Mesenchymal stem cell (in vitro differentiated cells and primary cell): ENCODE data around the gene CTNNAL1.
"Not testable (repeated sequence)": the region's sequence is repeated elsewhere in the genome, so short reads cannot be mapped to it uniquely, and the experiment has no call there.

Source experiments
- DNase-seq: peaks from one replicate; pipeline ENCODE4 v3.0.0-alpha.2; 2013
- H2AFZ ChIP-seq: one replicate; pipeline ENCODE4 v1.6.1; 2013; ENCODE audit warnings: low read depth, mild to moderate bottlenecking, control low read depth, inconsistent platforms, low read length, moderate library complexity
- H2AK5ac ChIP-seq: 2 replicates; pipeline ENCODE4 v1.6.1; 2013; ENCODE audit warnings: low read length, moderate library complexity, mild to moderate bottlenecking, inconsistent platforms; ENCODE audit not compliant: severe bottlenecking
- H2BK120ac ChIP-seq: one replicate; pipeline ENCODE4 v1.6.1; 2013; ENCODE audit warnings: low read depth, mild to moderate bottlenecking, inconsistent platforms, low read length, moderate library complexity
- H2BK12ac ChIP-seq, 2 experiments: one replicate each; pipeline ENCODE4 v1.6.1; 2013; ENCODE audit warnings: inconsistent platforms in 2 of 2, low read length in 2 of 2, mild to moderate bottlenecking in 2 of 2, moderate library complexity in 2 of 2, control low read depth in 1 of 2
- H2BK15ac ChIP-seq: one replicate; pipeline ENCODE4 v1.6.1; 2013; ENCODE audit warnings: mild to moderate bottlenecking, low read depth, inconsistent platforms; ENCODE audit not compliant: poor library complexity, severe bottlenecking
- H2BK5ac ChIP-seq: 2 replicates; pipeline ENCODE4 v1.6.1; 2013; ENCODE audit warnings: low read depth, mild to moderate bottlenecking, low read length, control low read depth, inconsistent platforms; ENCODE audit not compliant: poor library complexity, severe bottlenecking
- H3K14ac ChIP-seq, 2 experiments: one replicate each; pipeline ENCODE4 v1.6.1; 2013; ENCODE audit warnings: inconsistent platforms in 2 of 2, low read length in 2 of 2, control low read depth in 1 of 2, mild to moderate bottlenecking in 1 of 2, moderate library complexity in 1 of 2
- H3K18ac ChIP-seq, 2 experiments: one replicate each; pipeline ENCODE4 v1.6.1; 2013; ENCODE audit warnings: inconsistent platforms in 2 of 2, low read length in 2 of 2, control low read depth in 1 of 2, low read depth in 1 of 2, mild to moderate bottlenecking in 1 of 2
- H3K23ac ChIP-seq, 2 experiments: one replicate each; pipeline ENCODE4 v1.6.1; 2013; ENCODE audit warnings: inconsistent platforms in 2 of 2, low read length in 2 of 2, mild to moderate bottlenecking in 2 of 2, moderate library complexity in 2 of 2, control low read depth in 1 of 2
- H3K27ac ChIP-seq: 2 replicates; pipeline ENCODE4 v1.5.1; 2013; ENCODE audit warnings: mild to moderate bottlenecking, moderate library complexity, low read length, control low read depth, inconsistent platforms; ENCODE audit not compliant: poor library complexity, severe bottlenecking
- H3K27me3 ChIP-seq, 2 experiments: 2 replicates each; pipeline versions ENCODE4 v1.6.1 to v1.7.0; 2013; ENCODE audit warnings: low read length in 2 of 2, mild to moderate bottlenecking in 2 of 2, moderate library complexity in 2 of 2, control low read depth in 1 of 2, inconsistent platforms in 1 of 2; ENCODE audit not compliant: control insufficient read depth in 1 of 2, insufficient read depth in 1 of 2
- H3K36me3 ChIP-seq, 2 experiments: 2 replicates each; pipeline versions ENCODE4 v1.6.1 to v1.7.0; 2013; ENCODE audit warnings: low read length in 2 of 2, control low read depth in 1 of 2, inconsistent platforms in 1 of 2, low read depth in 1 of 2, mild to moderate bottlenecking in 1 of 2; ENCODE audit not compliant: insufficient read depth in 2 of 2, control insufficient read depth in 1 of 2
- H3K4ac ChIP-seq, 2 experiments: one replicate each; pipeline ENCODE4 v1.6.1; 2013; ENCODE audit warnings: inconsistent platforms in 2 of 2, low read length in 2 of 2, mild to moderate bottlenecking in 2 of 2, moderate library complexity in 2 of 2, control low read depth in 1 of 2, low read depth in 1 of 2
- H3K4me1 ChIP-seq: 2 replicates; pipeline ENCODE4 v1.6.1; 2013; ENCODE audit warnings: low read depth, low read length, control low read depth; ENCODE audit not compliant: control insufficient read depth, insufficient read depth
- H3K4me2 ChIP-seq: 2 replicates; pipeline ENCODE4 v1.6.1; 2013; ENCODE audit warnings: low read length, mild to moderate bottlenecking, inconsistent platforms; ENCODE audit not compliant: poor library complexity, severe bottlenecking
- H3K4me3 ChIP-seq, 2 experiments: 2 replicates each; pipeline versions ENCODE4 v1.5.1 to v1.7.0; 2013; ENCODE audit warnings: low read length in 2 of 2, mild to moderate bottlenecking in 2 of 2, control low read depth in 1 of 2, low read depth in 1 of 2; ENCODE audit not compliant: insufficient read depth in 1 of 2
- H3K79me1 ChIP-seq: replicated peaks from 2 replicates; pipeline ENCODE4 v1.6.1; 2013; ENCODE audit warnings: mild to moderate bottlenecking, control low read depth, low read length, inconsistent platforms; ENCODE audit not compliant: poor library complexity, severe bottlenecking
- H3K9ac ChIP-seq: 2 replicates; pipeline ENCODE4 v1.7.0; 2013; ENCODE audit warnings: mild to moderate bottlenecking, low read length, moderate library complexity
- H3K9me3 ChIP-seq: 2 replicates; pipeline ENCODE4 v1.7.0; 2013; ENCODE audit warnings: mild to moderate bottlenecking, low read length; ENCODE audit not compliant: control insufficient read depth
- H4K8ac ChIP-seq: one replicate; pipeline ENCODE4 v1.6.1; 2013; ENCODE audit warnings: inconsistent platforms, mild to moderate bottlenecking, low read length, moderate library complexity
- H4K91ac ChIP-seq: one replicate; pipeline ENCODE4 v1.6.1; 2013; ENCODE audit warnings: mild to moderate bottlenecking, low read length, inconsistent platforms
- WGBS: methylation state at CpG from one replicate; pipeline ENCODE4 v1.1.7; 2013; ENCODE audit warnings: mixed read lengths; 5-methylcytosine and 5-hydroxymethylcytosine counted together

CTNNAL1 gene

DNA sequence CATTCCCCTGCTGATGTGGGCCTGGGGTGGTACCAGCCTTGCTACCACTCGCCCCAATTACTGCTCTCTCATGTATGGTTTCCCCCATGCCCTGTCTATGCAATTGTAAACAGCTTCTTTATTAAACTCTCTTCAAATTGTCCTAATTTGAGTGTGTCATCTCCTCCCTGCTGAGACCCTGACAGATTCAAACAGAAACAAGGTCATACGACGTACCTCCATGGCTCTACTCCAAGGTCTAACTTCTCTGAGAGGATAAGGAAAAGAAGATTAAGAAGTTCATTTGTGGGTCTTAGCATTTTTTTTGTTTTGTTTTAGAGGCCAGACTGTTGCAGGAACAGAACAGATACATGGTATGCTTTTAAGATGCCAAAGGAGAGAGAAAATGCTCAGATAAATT lies 41.1 kb downstream of the CTNNAL1 start:
- no peak for DNase-seq
- WGBS, result 95% methylated on average over 3 of the region's 3 CpGs

GRCh38 chr9:108971392-108971791 lies 41.9 kb downstream of the CTNNAL1 start:
- not testable (repeated sequence) for H4K8ac ChIP-seq, H3K18ac ChIP-seq, H2AFZ ChIP-seq, H2BK15ac ChIP-seq, H4K91ac ChIP-seq, H3K27ac ChIP-seq, H3K4me3 ChIP-seq, H3K27me3 ChIP-seq, H2BK5ac ChIP-seq, H3K4me2 ChIP-seq, DNase-seq, H2BK12ac ChIP-seq, H2AK5ac ChIP-seq, H3K4ac ChIP-seq, H2BK120ac ChIP-seq, H3K9ac ChIP-seq, H3K4me1 ChIP-seq, H3K23ac ChIP-seq, H3K9me3 ChIP-seq, H3K14ac ChIP-seq
- H3K36me3 ChIP-seq, result peaks cover 10 to 62% of the 10 kb centered on the region in 2 experiments
- 100% methylated on average over 2 of the region's 2 CpGs for WGBS
- peaks cover 11% of the 10 kb centered on the region for H3K79me1 ChIP-seq

More for the DNA sequence above, 41.1 kb downstream of the CTNNAL1 start:
- Histone ChIP-seq H3K4me2 (no peak overlapping the region), H3K9me3 (peaks cover 7% of the 10 kb centered on the region), H3K36me3 (peaks cover 12 to 58% of the 10 kb centered on the region in 2 experiments), H3K27ac (no peak overlapping the region), H3K27me3 (no peaks in the 10 kb centered on the region), H2AK5ac (no peak overlapping the region), H4K8ac (no peak overlapping the region), H3K23ac (no peak overlapping the region), H2BK15ac (no peak overlapping the region), H3K18ac (peak overlapping the region in 1 of 2 experiments; percentile 2), H3K79me1 (peaks cover 13% of the 10 kb centered on the region), H3K14ac (no peak overlapping the region), H3K9ac (no peak overlapping the region), H3K4me1 (no peaks in the 10 kb centered on the region), H4K91ac (no peak overlapping the region), H2BK5ac (no peak overlapping the region), H3K4ac (no peak overlapping the region), H3K4me3 (no peak overlapping the region), H2BK120ac (no peak overlapping the region), H2AFZ (no peak overlapping the region), H2BK12ac (no peak overlapping the region)

GRCh38 chr9:108967916-108968315 lies 45.4 kb downstream of the CTNNAL1 start:
- no peak overlapping the region for H4K91ac ChIP-seq
- no peak overlapping the region for H4K8ac ChIP-seq
- H2BK15ac ChIP-seq, result no peak overlapping the region
- no peak overlapping the region for H3K4me2 ChIP-seq
- no peak overlapping the region for H3K27ac ChIP-seq
- H3K79me1 ChIP-seq, result peaks cover 15% of the 10 kb centered on the region
- no peak overlapping the region for H3K14ac ChIP-seq
- no peak overlapping the region for H2BK5ac ChIP-seq
- H3K4ac ChIP-seq, result no peak overlapping the region
- DNase-seq, result no peak
- H3K23ac ChIP-seq, result no peak overlapping the region
- no peak overlapping the region for H2AFZ ChIP-seq
- H2AK5ac ChIP-seq, result no peak overlapping the region
- H3K4me1 ChIP-seq, result no peaks in the 10 kb centered on the region
- H3K9me3 ChIP-seq, result peaks cover 7% of the 10 kb centered on the region
- H3K9ac ChIP-seq, result no peak overlapping the region
- no peaks in the 10 kb centered on the region for H3K27me3 ChIP-seq
- peaks cover 14 to 68% of the 10 kb centered on the region in 2 experiments for H3K36me3 ChIP-seq
- no peak overlapping the region for H2BK120ac ChIP-seq
- no peak overlapping the region for H3K4me3 ChIP-seq
- H3K18ac ChIP-seq, result no peak overlapping the region
- no peak overlapping the region for H2BK12ac ChIP-seq

- no peak overlapping the region for H2AFZ ChIP-seq
- H3K9ac ChIP-seq, result no peak overlapping the region
- WGBS, result 89% methylated on average over 4 of the region's 4 CpGs
- no peak overlapping the region for H3K27ac ChIP-seq
- H2AK5ac ChIP-seq, result no peak overlapping the region
- H3K27me3 ChIP-seq, result no peaks in the 10 kb centered on the region
- H2BK120ac ChIP-seq, result no peak overlapping the region
- no peaks in the 10 kb centered on the region for H3K9me3 ChIP-seq
- no peaks in the 10 kb centered on the region for H3K4me1 ChIP-seq
- H3K18ac ChIP-seq, result no peak overlapping the region
- H3K36me3 ChIP-seq, result peaks cover 10 to 67% of the 10 kb centered on the region in 2 experiments
- no peak overlapping the region for H2BK15ac ChIP-seq
- no peak overlapping the region for H2BK5ac ChIP-seq
- H3K4me2 ChIP-seq, result peak overlapping the region; percentile 18
- H3K23ac ChIP-seq, result no peak overlapping the region
- no peak overlapping the region for H4K91ac ChIP-seq
- H3K79me1 ChIP-seq, result peaks cover 11% of the 10 kb centered on the region
- H3K14ac ChIP-seq, result no peak overlapping the region
- no peak overlapping the region for H2BK12ac ChIP-seq
- no peak for DNase-seq
- H4K8ac ChIP-seq, result no peak overlapping the region
- H3K4me3 ChIP-seq, result no peak overlapping the region
- no peak overlapping the region for H3K4ac ChIP-seq
Measured at GRCh38 chr9:108963459-108964143, 49.7 kb downstream of the CTNNAL1 start.
